ENCODE measurements around the gene CTNNA3.
"Not testable (repeated sequence)": the region's sequence is repeated elsewhere in the genome, so short reads cannot be mapped to it uniquely, and the experiment has no call there.

The CTNNA3 gene

GRCh38 chr10:66337211-66337610 is 1358.8 kb downstream of the CTNNA3 start:
- TF ChIP-seq CTCF (IDR thresholded peaks at IDR 0.05; ENCODE audit: extremely low read depth, insufficient read depth, missing control alignments) = no peak
- no peak for DNase-seq (ENCODE audit: low spot score)
- in situ Hi-C loops (cut with MboI; ENCODE audit: low pct_unique_long_range_greater_than_20kb, low sequenced_read_pairs, unreplicated experiment) = no loop called here

- no peak for DNase-seq (ENCODE audit: low spot score)
- TF ChIP-seq CTCF (IDR thresholded peaks at IDR 0.05; ENCODE audit: extremely low read depth, insufficient read depth, missing control alignments) = no peak
- in situ Hi-C loops (cut with MboI; ENCODE audit: low pct_unique_long_range_greater_than_20kb, low sequenced_read_pairs, unreplicated experiment) = no loop called here
Observed at GRCh38 chr10:66336791-66337190, 1359.2 kb downstream of the CTNNA3 start.

- not testable (repeated sequence) for DNase-seq (ENCODE audit: low spot score)
Observed at GRCh38 chr10:66335753-66336152, 1360.2 kb downstream of the CTNNA3 start.

GRCh38 chr10:66329147-66329546 is 1366.8 kb downstream of the CTNNA3 start:
- no peak for TF ChIP-seq CTCF (IDR thresholded peaks at IDR 0.05; ENCODE audit: extremely low read depth, insufficient read depth, missing control alignments)
- in situ Hi-C loops (cut with MboI; ENCODE audit: low pct_unique_long_range_greater_than_20kb, low sequenced_read_pairs, unreplicated experiment) = no loop called here
- DNase-seq (ENCODE audit: low spot score) = no peak

More at GRCh38 chr10:66335753-66336152, 1360.2 kb downstream of the CTNNA3 start:
- in situ Hi-C loops (cut with MboI; ENCODE audit: low pct_unique_long_range_greater_than_20kb, low sequenced_read_pairs, unreplicated experiment) = not testable (repeated sequence)

- in situ Hi-C loops (cut with MboI; ENCODE audit: low pct_unique_long_range_greater_than_20kb, low sequenced_read_pairs, unreplicated experiment) = no loop called here
- no peak for TF ChIP-seq CTCF (IDR thresholded peaks at IDR 0.05; ENCODE audit: extremely low read depth, insufficient read depth, missing control alignments)
- DNase-seq (ENCODE audit: low spot score) = no peak
Observed at GRCh38 chr10:66326876-66327275, 1369.1 kb downstream of the CTNNA3 start.

GRCh38 chr10:66322777-66323176 is 1373.2 kb downstream of the CTNNA3 start:
- no peak for TF ChIP-seq CTCF (IDR thresholded peaks at IDR 0.05; ENCODE audit: extremely low read depth, insufficient read depth, missing control alignments)
- no peak for DNase-seq (ENCODE audit: low spot score)
- in situ Hi-C loops (cut with MboI; ENCODE audit: low pct_unique_long_range_greater_than_20kb, low sequenced_read_pairs, unreplicated experiment) = no loop called here

- no peak for TF ChIP-seq CTCF (IDR thresholded peaks at IDR 0.05; ENCODE audit: extremely low read depth, insufficient read depth, missing control alignments)
- in situ Hi-C loops (cut with MboI; ENCODE audit: low pct_unique_long_range_greater_than_20kb, low sequenced_read_pairs, unreplicated experiment) = no loop called here
- no peak for DNase-seq (ENCODE audit: low spot score)
Observed at GRCh38 chr10:66321723-66322665, 1374.0 kb downstream of the CTNNA3 start.
